SK-N-SH treated with all-trans-retinoic acid at 6 μM for 48 hours (cell line): ENCODE results near the gene ATP6V0D1.

Source experiments
- ATAC-seq: fragments of 200-7000 bp; cut with Tn5 transposase; 3 replicates; pipeline ENCODE4 v1.9.1; 2020; ENCODE audit warnings: mild to moderate bottlenecking, moderate library complexity
- ARNTL ChIP-seq: fragments of 450-650 bp; formaldehyde crosslinking; IDR thresholded peaks from 2 replicates; pipeline ENCODE4 v1.5.0; 2020; ENCODE audit warnings: low read depth, mild to moderate bottlenecking, moderate library complexity, borderline replicate concordance
- BACH2 ChIP-seq: fragments of 250-450 bp; sonication (Bioruptor Pico); IDR thresholded peaks from 2 replicates; pipeline ENCODE4 v1.9.0; 2021; ENCODE audit warnings: mild to moderate bottlenecking, borderline replicate concordance
- CSDC2 ChIP-seq: fragments of 250-450 bp; sonication (Bioruptor Pico); IDR thresholded peaks from 2 replicates; pipeline ENCODE4 v1.5.0; 2020; ENCODE audit warnings: mild to moderate bottlenecking, moderate library complexity
- ESRRG ChIP-seq: fragments of 250-450 bp; sonication (Bioruptor Pico); IDR thresholded peaks from 2 replicates; pipeline ENCODE4 v1.6.1; 2021; ENCODE audit warnings: mild to moderate bottlenecking
- ISL1 ChIP-seq: fragments of 250-450 bp; sonication (Bioruptor Pico); IDR thresholded peaks from 2 replicates; pipeline ENCODE4 v2.1.2; 2022; ENCODE audit warnings: mild to moderate bottlenecking, moderate library complexity
- OSR1 ChIP-seq: fragments of 250-450 bp; sonication (Bioruptor Pico); IDR thresholded peaks from 2 replicates; pipeline ENCODE4 v1.8.0; 2022; ENCODE audit warnings: moderate library complexity, mild to moderate bottlenecking, inconsistent platforms
- PPARA ChIP-seq: fragments of 250-450 bp; sonication (Bioruptor Pico); IDR thresholded peaks from 2 replicates; pipeline ENCODE4 v1.5.0; 2020; ENCODE audit warnings: mild to moderate bottlenecking, borderline replicate concordance
- RARB ChIP-seq: fragments of 250-450 bp; sonication (Bioruptor Pico); IDR thresholded peaks from 2 replicates; pipeline ENCODE4 v1.8.0; 2021; ENCODE audit warnings: mild to moderate bottlenecking, moderate library complexity
- SNAI2 ChIP-seq: fragments of 250-450 bp; sonication (Bioruptor Pico); IDR thresholded peaks from 2 replicates; pipeline ENCODE4 v1.5.0; 2020; ENCODE audit warnings: mild to moderate bottlenecking, moderate library complexity
- TOX ChIP-seq: fragments of 250-450 bp; sonication (Bioruptor Pico); IDR thresholded peaks from 2 replicates; pipeline ENCODE4 v1.8.0; 2021; ENCODE audit warnings: mild to moderate bottlenecking, moderate library complexity, borderline replicate concordance
- ZC3H10 ChIP-seq: fragments of 250-450 bp; sonication (Bioruptor Pico); IDR thresholded peaks from 2 replicates; pipeline ENCODE4 v1.5.1; 2021; ENCODE audit warnings: mild to moderate bottlenecking, moderate library complexity
- ZFP3 ChIP-seq: fragments of 250-450 bp; sonication (Bioruptor Pico); IDR thresholded peaks from 2 replicates; pipeline ENCODE4 v1.5.0; 2020; ENCODE audit warnings: mild to moderate bottlenecking, moderate library complexity
- ZFP30 ChIP-seq: fragments of 450-650 bp; formaldehyde crosslinking; IDR thresholded peaks from 2 replicates; pipeline ENCODE4 v1.5.0; 2022; ENCODE audit warnings: mild to moderate bottlenecking, moderate library complexity
- ZNF565 ChIP-seq: fragments of 450-650 bp; formaldehyde crosslinking; conservative IDR thresholded peaks from 2 replicates; pipeline ENCODE4 v1.5.0; 2020; ENCODE audit warnings: low read depth, mild to moderate bottlenecking, moderate library complexity
- ZNF8 ChIP-seq: fragments of 450-650 bp; formaldehyde crosslinking; IDR thresholded peaks from 2 replicates; pipeline ENCODE4 v1.5.0; 2020; ENCODE audit warnings: mild to moderate bottlenecking, moderate library complexity
- TF ChIP-seq, protein P1 (sequence below): fragments of 250-450 bp; sonication (Bioruptor Pico); IDR thresholded peaks from 2 replicates; pipeline ENCODE4 v1.5.1; 2020; ENCODE audit warnings: low read depth, mild to moderate bottlenecking, moderate library complexity
- TF ChIP-seq, protein P2 (sequence below): fragments of 250-450 bp; sonication (Bioruptor Pico); IDR thresholded peaks from 2 replicates; pipeline ENCODE4 v1.5.1; 2021; ENCODE audit warnings: mild to moderate bottlenecking, moderate library complexity
- TF ChIP-seq, protein P3 (sequence below): fragments of 250-450 bp; sonication (Bioruptor Pico); IDR thresholded peaks from 2 replicates; pipeline ENCODE4 v1.8.0; 2021; ENCODE audit warnings: low read depth, mild to moderate bottlenecking, moderate library complexity, borderline replicate concordance
- TF ChIP-seq, protein P4 (sequence below): fragments of 250-450 bp; sonication (Bioruptor Pico); IDR thresholded peaks from 2 replicates; pipeline ENCODE4 v1.5.0; 2020; ENCODE audit warnings: mild to moderate bottlenecking, moderate library complexity
- TF ChIP-seq, protein P5 (sequence below): fragments of 250-450 bp; sonication (Bioruptor Pico); IDR thresholded peaks from 2 replicates; pipeline ENCODE4 v1.8.0; 2020; ENCODE audit warnings: mild to moderate bottlenecking, moderate library complexity, borderline replicate concordance

Gene ATP6V0D1

DNA sequence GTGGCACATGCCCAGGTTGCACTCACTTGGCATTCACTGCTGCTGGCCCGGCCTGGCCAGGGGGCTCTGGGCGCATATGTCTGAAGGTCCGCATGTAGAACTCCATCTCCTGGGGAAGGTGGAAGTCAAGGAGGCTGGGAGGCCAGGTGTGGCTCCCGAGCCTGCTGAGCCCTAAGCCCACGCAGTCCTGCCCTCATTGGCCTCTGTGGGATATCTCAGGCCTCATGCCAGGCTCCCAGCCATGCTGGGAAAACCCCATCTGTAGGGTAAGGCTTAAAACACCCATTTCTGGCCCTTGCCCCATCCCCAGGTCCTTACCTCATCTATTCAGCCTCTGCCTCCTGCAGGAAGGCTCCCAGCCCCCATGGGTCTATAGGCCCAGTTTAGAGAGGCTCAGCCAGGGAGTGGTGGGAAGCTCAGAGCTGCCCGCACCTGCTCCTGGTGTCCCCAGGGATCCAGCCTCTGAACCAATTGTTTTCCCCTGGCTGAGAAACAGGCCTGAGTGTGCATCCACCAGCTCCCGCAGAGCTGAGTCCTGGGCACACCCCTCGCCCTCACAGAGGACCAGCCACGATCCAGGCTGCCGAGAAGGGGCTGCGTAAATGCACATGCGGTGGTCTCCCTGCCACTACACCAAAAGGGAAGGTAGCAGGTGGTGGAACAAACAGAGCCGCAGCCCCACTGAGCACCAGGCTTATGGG is 85.3 kb downstream of the ATP6V0D1 start:
- no peak for ATAC-seq
- TF ChIP-seq, protein P1, sequence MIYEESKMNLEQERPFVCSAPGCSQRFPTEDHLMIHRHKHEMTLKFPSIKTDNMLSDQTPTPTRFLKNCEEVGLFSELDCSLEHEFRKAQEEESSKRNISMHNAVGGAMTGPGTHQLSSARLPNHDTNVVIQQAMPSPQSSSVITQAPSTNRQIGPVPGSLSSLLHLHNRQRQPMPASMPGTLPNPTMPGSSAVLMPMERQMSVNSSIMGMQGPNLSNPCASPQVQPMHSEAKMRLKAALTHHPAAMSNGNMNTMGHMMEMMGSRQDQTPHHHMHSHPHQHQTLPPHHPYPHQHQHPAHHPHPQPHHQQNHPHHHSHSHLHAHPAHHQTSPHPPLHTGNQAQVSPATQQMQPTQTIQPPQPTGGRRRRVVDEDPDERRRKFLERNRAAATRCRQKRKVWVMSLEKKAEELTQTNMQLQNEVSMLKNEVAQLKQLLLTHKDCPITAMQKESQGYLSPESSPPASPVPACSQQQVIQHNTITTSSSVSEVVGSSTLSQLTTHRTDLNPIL (CRISPR knock-in tag), result no peak
- no peak for TF ChIP-seq SNAI2 (CRISPR knock-in tag)
- TF ChIP-seq, protein P2, sequence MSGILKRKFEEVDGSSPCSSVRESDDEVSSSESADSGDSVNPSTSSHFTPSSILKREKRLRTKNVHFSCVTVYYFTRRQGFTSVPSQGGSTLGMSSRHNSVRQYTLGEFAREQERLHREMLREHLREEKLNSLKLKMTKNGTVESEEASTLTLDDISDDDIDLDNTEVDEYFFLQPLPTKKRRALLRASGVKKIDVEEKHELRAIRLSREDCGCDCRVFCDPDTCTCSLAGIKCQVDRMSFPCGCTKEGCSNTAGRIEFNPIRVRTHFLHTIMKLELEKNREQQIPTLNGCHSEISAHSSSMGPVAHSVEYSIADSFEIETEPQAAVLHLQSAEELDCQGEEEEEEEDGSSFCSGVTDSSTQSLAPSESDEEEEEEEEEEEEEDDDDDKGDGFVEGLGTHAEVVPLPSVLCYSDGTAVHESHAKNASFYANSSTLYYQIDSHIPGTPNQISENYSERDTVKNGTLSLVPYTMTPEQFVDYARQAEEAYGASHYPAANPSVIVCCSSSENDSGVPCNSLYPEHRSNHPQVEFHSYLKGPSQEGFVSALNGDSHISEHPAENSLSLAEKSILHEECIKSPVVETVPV, result no peak
- no peak for TF ChIP-seq BACH2
- TF ChIP-seq OSR1, result no peak
- TF ChIP-seq ZC3H10, result no peak
- TF ChIP-seq PPARA (CRISPR knock-in tag), result no peak
- no peak for TF ChIP-seq CSDC2 (CRISPR knock-in tag)
- no peak for TF ChIP-seq ARNTL (CRISPR knock-in tag)
- TF ChIP-seq ZNF565 (CRISPR knock-in tag), result no peak
- TF ChIP-seq TOX, result no peak
- no peak for TF ChIP-seq ISL1 (CRISPR knock-in tag)
- no peak for TF ChIP-seq ZFP30 (CRISPR knock-in tag)
- no peak for TF ChIP-seq ESRRG (CRISPR knock-in tag)
- TF ChIP-seq, all 23 proteins: peak for 0

DNA sequence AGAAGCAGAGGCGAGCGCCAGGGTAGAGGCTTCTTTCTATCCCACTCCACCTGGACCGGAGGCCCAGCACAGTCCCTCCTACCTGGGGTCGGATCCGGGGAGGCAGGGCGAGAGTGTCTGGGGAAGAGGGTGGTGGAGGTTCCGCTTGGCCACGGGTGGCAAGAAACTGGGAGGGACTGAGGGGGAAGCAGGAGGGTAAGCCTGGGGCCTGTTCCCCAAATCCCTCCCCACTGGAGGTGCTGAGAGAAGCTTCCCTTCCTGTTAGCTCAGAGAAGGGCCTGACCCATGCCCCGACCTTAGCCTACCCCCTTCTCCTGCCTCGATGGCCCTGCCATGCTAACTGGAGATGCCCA is 85.9 kb downstream of the ATP6V0D1 start:
- no peak for ATAC-seq
- no peak for TF ChIP-seq RARB (CRISPR knock-in tag)
- TF ChIP-seq OSR1, result no peak
- TF ChIP-seq, protein P3, sequence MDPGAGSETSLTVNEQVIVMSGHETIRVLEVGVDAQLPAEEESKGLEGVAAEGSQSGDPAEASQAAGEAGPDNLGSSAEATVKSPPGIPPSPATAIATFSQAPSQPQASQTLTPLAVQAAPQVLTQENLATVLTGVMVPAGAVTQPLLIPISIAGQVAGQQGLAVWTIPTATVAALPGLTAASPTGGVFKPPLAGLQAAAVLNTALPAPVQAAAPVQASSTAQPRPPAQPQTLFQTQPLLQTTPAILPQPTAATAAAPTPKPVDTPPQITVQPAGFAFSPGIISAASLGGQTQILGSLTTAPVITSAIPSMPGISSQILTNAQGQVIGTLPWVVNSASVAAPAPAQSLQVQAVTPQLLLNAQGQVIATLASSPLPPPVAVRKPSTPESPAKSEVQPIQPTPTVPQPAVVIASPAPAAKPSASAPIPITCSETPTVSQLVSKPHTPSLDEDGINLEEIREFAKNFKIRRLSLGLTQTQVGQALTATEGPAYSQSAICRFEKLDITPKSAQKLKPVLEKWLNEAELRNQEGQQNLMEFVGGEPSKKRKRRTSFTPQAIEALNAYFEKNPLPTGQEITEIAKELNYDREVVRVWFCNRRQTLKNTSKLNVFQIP, result no peak
- TF ChIP-seq BACH2, result no peak
- TF ChIP-seq, protein P4, sequence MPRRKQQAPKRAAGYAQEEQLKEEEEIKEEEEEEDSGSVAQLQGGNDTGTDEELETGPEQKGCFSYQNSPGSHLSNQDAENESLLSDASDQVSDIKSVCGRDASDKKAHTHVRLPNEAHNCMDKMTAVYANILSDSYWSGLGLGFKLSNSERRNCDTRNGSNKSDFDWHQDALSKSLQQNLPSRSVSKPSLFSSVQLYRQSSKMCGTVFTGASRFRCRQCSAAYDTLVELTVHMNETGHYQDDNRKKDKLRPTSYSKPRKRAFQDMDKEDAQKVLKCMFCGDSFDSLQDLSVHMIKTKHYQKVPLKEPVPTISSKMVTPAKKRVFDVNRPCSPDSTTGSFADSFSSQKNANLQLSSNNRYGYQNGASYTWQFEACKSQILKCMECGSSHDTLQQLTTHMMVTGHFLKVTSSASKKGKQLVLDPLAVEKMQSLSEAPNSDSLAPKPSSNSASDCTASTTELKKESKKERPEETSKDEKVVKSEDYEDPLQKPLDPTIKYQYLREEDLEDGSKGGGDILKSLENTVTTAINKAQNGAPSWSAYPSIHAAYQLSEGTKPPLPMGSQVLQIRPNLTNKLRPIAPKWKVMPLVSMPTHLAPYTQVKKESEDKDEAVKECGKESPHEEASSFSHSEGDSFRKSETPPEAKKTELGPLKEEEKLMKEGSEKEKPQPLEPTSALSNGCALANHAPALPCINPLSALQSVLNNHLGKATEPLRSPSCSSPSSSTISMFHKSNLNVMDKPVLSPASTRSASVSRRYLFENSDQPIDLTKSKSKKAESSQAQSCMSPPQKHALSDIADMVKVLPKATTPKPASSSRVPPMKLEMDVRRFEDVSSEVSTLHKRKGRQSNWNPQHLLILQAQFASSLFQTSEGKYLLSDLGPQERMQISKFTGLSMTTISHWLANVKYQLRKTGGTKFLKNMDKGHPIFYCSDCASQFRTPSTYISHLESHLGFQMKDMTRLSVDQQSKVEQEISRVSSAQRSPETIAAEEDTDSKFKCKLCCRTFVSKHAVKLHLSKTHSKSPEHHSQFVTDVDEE (CRISPR knock-in tag), result no peak
- TF ChIP-seq, protein P1 (CRISPR knock-in tag), result no peak
- TF ChIP-seq, protein P5, sequence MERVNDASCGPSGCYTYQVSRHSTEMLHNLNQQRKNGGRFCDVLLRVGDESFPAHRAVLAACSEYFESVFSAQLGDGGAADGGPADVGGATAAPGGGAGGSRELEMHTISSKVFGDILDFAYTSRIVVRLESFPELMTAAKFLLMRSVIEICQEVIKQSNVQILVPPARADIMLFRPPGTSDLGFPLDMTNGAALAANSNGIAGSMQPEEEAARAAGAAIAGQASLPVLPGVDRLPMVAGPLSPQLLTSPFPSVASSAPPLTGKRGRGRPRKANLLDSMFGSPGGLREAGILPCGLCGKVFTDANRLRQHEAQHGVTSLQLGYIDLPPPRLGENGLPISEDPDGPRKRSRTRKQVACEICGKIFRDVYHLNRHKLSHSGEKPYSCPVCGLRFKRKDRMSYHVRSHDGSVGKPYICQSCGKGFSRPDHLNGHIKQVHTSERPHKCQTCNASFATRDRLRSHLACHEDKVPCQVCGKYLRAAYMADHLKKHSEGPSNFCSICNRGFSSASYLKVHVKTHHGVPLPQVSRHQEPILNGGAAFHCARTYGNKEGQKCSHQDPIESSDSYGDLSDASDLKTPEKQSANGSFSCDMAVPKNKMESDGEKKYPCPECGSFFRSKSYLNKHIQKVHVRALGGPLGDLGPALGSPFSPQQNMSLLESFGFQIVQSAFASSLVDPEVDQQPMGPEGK (CRISPR knock-in tag), result no peak
- no peak for TF ChIP-seq ZNF8 (CRISPR knock-in tag)
- TF ChIP-seq ZFP3 (CRISPR knock-in tag), result no peak
- no peak for TF ChIP-seq ZNF565 (CRISPR knock-in tag)
